ENCODE measurements around the gene COA3. TPM values are rescaled to one million over a fixed set of nuclear protein-coding genes. Genes with fewer than 3 reads are reported as not detected.

COA3 gene
- total RNA-seq, 2 donors from 2014 or later: 69.2 to 72.4 TPM

DNA sequence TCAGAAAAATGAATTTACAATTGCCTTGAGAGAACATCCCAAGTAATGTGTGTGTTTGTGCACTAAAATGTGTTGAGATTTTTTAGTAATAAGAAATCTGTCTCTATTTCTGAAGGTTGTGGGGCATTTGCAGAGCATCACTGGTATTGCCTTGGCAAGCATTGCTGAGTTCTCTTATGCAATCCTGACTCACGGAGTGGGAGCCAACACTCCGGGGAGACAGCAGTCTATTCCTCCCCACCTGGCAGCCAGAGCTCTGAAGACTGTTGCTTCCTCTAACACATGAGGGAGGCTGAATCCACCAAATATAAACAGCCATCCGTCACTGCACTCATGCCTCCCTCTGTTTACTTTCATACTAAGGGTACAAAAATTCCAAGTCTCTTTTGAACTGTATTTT lies 10.7 kb upstream of the COA3 start:
- TF ChIP-seq POLR2A (IDR thresholded peaks at IDR 0.05) (no peak), CTCF (IDR thresholded peaks at IDR 0.05) (no peak)
- Histone ChIP-seq H3K27me3 (no peaks in the 10 kb centered on the region), H3K4me3 (no peak overlapping the region), H3K36me3 (replicated peaks in 1 of 2; ENCODE audit: insufficient read depth in 1 of 2, low read depth in 2 of 2) (peaks cover 5 to 18% of the 10 kb centered on the region in 2 donors), H3K9me3 (no peaks in the 10 kb centered on the region), H3K4me1 (peaks cover 24% of the 10 kb centered on the region), H3K27ac (peak overlapping the region in 2 of 4 donors; percentile 48 to 59)
- DNase-seq (peak in 3 of 4 donors; percentile 45 to 58 (median 47)), ATAC-seq (no peak)
- intact Hi-C loops (cut with DNase I): no loop called here
- 5 to 11% methylated on average over 3 of the region's 3 CpGs for WGBS, 2 donors

- no peak for DNase-seq
- H3K27me3 ChIP-seq: no peaks in the 10 kb centered on the region
- intact Hi-C loops (cut with DNase I): no loop called here
- TF ChIP-seq POLR2A (IDR thresholded peaks at IDR 0.05) (no peak), CTCF (IDR thresholded peaks at IDR 0.05) (no peak)
- no peak overlapping the region for H3K4me3 ChIP-seq
- 47 to 68% methylated on average over 1 of the region's 1 CpG for WGBS, 2 donors
- H3K27ac ChIP-seq: peak overlapping the region in 3 of 4 donors; percentile 92
- peaks cover 40% of the 10 kb centered on the region for H3K4me1 ChIP-seq
- H3K9me3 ChIP-seq: no peaks in the 10 kb centered on the region
- peaks cover 0 to 7% of the 10 kb centered on the region in 2 donors for H3K36me3 ChIP-seq (replicated peaks in 1 of 2; ENCODE audit: insufficient read depth in 1 of 2, low read depth in 2 of 2)
- no peak for ATAC-seq
Measured at GRCh38 chr17:42806249-42806648, 7.7 kb upstream of the COA3 start.

DNA sequence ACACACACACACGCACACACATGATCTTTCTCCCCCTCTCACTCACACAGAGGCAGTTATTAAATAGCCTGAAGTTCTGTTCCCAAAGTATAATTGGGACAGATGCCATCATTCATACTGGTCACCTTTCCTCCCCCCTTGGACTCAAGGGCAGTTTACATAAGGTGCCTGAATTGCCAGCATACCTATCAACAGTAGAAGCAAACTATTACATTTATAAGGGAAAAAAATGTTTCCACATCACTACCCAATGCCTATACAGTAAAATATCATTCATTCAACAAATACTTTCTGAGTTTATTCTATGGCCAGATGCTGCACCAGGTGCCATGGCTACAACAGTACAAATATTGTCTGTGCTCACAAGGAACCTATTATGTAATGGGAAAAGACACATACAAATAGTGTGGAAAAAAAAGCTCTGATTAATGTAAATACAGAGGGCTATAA lies 6.4 kb upstream of the COA3 start:
- DNase-seq: peak; percentile 52 to 79 (median 70)
- intact Hi-C loops (cut with DNase I): no loop called here
- Histone ChIP-seq H3K27ac (peak overlapping the region; percentile 72 to 92 (median 92)), H3K9me3 (no peaks in the 10 kb centered on the region), H3K4me3 (no peak overlapping the region), H3K36me3 (replicated peaks in 1 of 2; ENCODE audit: insufficient read depth in 1 of 2, low read depth in 2 of 2) (no peaks in the 10 kb centered on the region), H3K27me3 (no peaks in the 10 kb centered on the region), H3K4me1 (peaks cover 40% of the 10 kb centered on the region)
- ATAC-seq: peak; percentile 91
- WGBS, 2 donors: 10 to 16% methylated on average over 1 of the region's 1 CpG
- TF ChIP-seq CTCF (IDR thresholded peaks at IDR 0.05) (no peak), POLR2A (IDR thresholded peaks at IDR 0.05) (peak in 2 of 3 donors; percentile 36 to 37)

DNA sequence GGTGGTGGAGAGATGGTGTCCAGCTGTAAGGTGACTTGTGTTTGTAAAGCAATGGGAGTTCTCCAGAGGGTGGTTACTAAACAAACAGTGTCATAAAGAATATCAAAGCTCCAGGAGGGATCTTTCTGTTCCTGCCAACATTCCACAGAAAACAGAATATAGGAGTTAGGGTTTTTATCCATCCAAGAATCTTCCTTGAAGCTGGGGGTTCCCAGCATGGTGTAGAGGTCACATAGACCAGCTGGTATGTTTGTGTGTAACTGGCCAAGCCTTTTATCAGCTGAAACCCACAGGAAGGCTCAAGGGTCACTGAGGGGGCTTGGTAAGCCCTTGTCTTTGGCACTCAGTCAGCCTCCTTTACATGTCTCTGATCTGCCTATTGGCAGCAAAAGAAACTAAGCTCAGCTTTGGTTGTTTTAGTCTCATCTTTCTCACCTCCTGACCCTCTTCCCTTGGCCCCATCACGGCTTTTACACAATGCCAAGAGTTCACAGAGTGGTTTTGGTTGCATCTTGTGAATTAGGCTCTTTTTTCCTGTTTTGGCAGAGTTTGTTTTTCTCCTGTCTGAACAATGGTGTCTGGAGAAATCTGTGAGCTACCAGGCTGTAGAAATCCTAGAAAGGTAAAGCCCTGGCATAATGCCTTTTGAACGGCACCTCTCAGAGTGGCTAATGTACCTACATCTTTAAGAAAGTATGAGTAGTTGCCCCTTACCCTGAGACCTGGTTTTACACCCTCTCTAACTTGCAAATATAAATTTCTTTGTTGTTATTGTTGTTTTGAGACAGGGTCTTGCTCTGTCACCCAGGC lies 4.8 kb upstream of the COA3 start:
- TF ChIP-seq POLR2A (IDR thresholded peaks at IDR 0.05): no peak
- no peak for TF ChIP-seq CTCF (IDR thresholded peaks at IDR 0.05)
- H3K4me1 ChIP-seq: peaks cover 47% of the 10 kb centered on the region
- H3K9me3 ChIP-seq: no peaks in the 10 kb centered on the region
- ATAC-seq: no peak
- no peaks in the 10 kb centered on the region for H3K27me3 ChIP-seq
- peak overlapping the region; percentile 72 to 92 (median 92) for H3K27ac ChIP-seq
- no peak overlapping the region for H3K4me3 ChIP-seq
- WGBS, 2 donors: 50 to 53% methylated on average over 2 of the region's 2 CpGs
- no peaks in the 10 kb centered on the region for H3K36me3 ChIP-seq (replicated peaks in 1 of 2; ENCODE audit: insufficient read depth in 1 of 2, low read depth in 2 of 2)
- no peak for DNase-seq
- intact Hi-C loops (cut with DNase I): no loop called here

All from body of pancreas (tissue), 4 donors.